A673 (cell line): ENCODE measurements around the gene RHOXF2B. TPM values are rescaled to one million over a fixed set of nuclear protein-coding genes. Genes with fewer than 3 reads are reported as not detected.
"Not testable (repeated sequence)": the region's sequence is repeated elsewhere in the genome, so short reads cannot be mapped to it uniquely, and the experiment has no call there.

ENCODE experiments used
- BruUV-seq: library from RNA; stranded (reverse); fragments of 400-500 nt; replicated peaks from 2 replicates; lab custom pipeline; 2021; lab: Mats Ljungman, UMichigan
- CTCF ChIA-PET: fragments of 300-600 bp; sonication (Branson Sonifier 250); formaldehyde crosslinking; loops from one replicate; lab custom pipeline; 2022; ENCODE audit warnings: antibody characterized with exemption; lab: Charles Lee
- POLR2A ChIA-PET: fragments of 300-600 bp; sonication (Branson Sonifier 250); formaldehyde crosslinking; loops from one replicate; lab custom pipeline; 2022; ENCODE audit warnings: antibody characterized with exemption; ENCODE audit not compliant: low non-redundant PET; lab: Charles Lee
- DNase-seq: peaks from one replicate; pipeline ENCODE4 v3.0.0-alpha.2; 2015; ENCODE audit warnings: low spot score
- H3K27ac ChIP-seq: fragments of 200-600 bp; sonication (generic); 2 replicates; pipeline ENCODE4 v1.5.1; 2016; ENCODE audit warnings: mixed run types, low read depth, mild to moderate bottlenecking, mixed read lengths, antibody characterized with exemption, low read length; ENCODE audit not compliant: poor library complexity, severe bottlenecking
- H3K27me3 ChIP-seq: fragments of 200-600 bp; sonication (generic); replicated peaks from 2 replicates; pipeline ENCODE4 v1.6.1; 2017; ENCODE audit warnings: mixed run types, low read depth, mild to moderate bottlenecking, mixed read lengths, antibody characterized with exemption, low read length; ENCODE audit not compliant: insufficient read depth, poor library complexity
- H3K36me3 ChIP-seq: fragments of 200-600 bp; sonication (generic); 2 replicates; pipeline ENCODE4 v1.6.1; 2016; ENCODE audit warnings: mixed run types, mild to moderate bottlenecking, mixed read lengths, antibody characterized with exemption, low read length; ENCODE audit not compliant: insufficient read depth, poor library complexity, severe bottlenecking
- H3K4me1 ChIP-seq: fragments of 200-600 bp; sonication (generic); 2 replicates; pipeline ENCODE4 v1.6.1; 2017; ENCODE audit warnings: mixed run types, mild to moderate bottlenecking, mixed read lengths, antibody characterized with exemption, low read length; ENCODE audit not compliant: insufficient read depth, poor library complexity, severe bottlenecking
- H3K4me3 ChIP-seq: fragments of 200-600 bp; sonication (generic); 2 replicates; pipeline ENCODE4 v1.5.1; 2016; ENCODE audit warnings: low read depth, mixed run types, mild to moderate bottlenecking, mixed read lengths, low read length; ENCODE audit not compliant: poor library complexity, severe bottlenecking
- H3K9me3 ChIP-seq: fragments of 200-600 bp; sonication (generic); 2 replicates; pipeline ENCODE4 v1.6.1; 2016; ENCODE audit warnings: mixed run types, low read depth, mild to moderate bottlenecking, mixed read lengths, antibody characterized with exemption, low read length; ENCODE audit not compliant: poor library complexity, severe bottlenecking
- EZH2 ChIP-seq: fragments of 200-600 bp; sonication (generic); IDR thresholded peaks from 2 replicates; pipeline ENCODE4 v1.6.1; 2017; ENCODE audit warnings: borderline replicate concordance, low read depth, mild to moderate bottlenecking, mixed read lengths, antibody characterized with exemption, low read length; ENCODE audit not compliant: poor library complexity, severe bottlenecking
- intact Hi-C: fragments of 100-400 bp; cut with micrococcal nuclease; formaldehyde crosslinking; loops from one replicate; pipeline ENCODE4 v1.10.0; 2022; ENCODE audit not compliant: unreplicated experiment
- total RNA-seq: library from RNA; stranded (reverse); gene quantifications from 2 replicates; pipeline ENCODE4 v1.2.3, GENCODE V29; 2021
- TF ChIP-seq, protein P1 (sequence below): fragments of 300-800, 200-600 bp; sonication (generic); conservative IDR thresholded peaks from 2 replicates; pipeline ENCODE4 v1.5.1; 2017; ENCODE audit warnings: low read depth, mild to moderate bottlenecking, antibody characterized with exemption, low read length, moderate library complexity, mixed read lengths

RHOXF2B gene
- total RNA-seq, 1 experiment from 2014 or later: not detected

DNA sequence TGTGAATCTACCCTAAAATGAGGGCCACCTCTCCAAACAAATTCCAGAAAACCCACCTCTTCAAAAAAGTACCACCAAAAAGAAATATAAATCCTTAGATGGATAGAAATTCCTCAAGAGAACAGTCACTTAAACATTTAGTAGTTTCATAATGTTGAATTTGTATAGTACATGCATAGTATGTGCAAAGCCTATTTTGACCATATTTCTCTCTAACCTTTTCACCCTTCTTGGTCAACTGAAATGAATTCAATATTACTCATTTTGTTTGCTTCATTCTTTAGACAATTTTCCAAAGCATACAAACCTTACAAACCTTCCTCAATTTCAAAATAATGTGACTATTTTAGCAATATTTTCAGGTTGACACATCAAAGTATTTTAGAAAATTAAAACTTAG lies 34.1 kb upstream of the RHOXF2B start:
- intact Hi-C loops: no loop called here
- TF ChIP-seq EZH2: no peak
- TF ChIP-seq, protein P1, sequence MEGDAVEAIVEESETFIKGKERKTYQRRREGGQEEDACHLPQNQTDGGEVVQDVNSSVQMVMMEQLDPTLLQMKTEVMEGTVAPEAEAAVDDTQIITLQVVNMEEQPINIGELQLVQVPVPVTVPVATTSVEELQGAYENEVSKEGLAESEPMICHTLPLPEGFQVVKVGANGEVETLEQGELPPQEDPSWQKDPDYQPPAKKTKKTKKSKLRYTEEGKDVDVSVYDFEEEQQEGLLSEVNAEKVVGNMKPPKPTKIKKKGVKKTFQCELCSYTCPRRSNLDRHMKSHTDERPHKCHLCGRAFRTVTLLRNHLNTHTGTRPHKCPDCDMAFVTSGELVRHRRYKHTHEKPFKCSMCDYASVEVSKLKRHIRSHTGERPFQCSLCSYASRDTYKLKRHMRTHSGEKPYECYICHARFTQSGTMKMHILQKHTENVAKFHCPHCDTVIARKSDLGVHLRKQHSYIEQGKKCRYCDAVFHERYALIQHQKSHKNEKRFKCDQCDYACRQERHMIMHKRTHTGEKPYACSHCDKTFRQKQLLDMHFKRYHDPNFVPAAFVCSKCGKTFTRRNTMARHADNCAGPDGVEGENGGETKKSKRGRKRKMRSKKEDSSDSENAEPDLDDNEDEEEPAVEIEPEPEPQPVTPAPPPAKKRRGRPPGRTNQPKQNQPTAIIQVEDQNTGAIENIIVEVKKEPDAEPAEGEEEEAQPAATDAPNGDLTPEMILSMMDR: no peak
- Histone ChIP-seq H3K4me3 (no peak overlapping the region), H3K36me3 (no peaks in the 10 kb centered on the region), H3K27ac (no peak overlapping the region), H3K27me3 (no peaks in the 10 kb centered on the region), H3K9me3 (no peaks in the 10 kb centered on the region), H3K4me1 (no peaks in the 10 kb centered on the region)
- ChIA-PET CTCF (no interaction called here), POLR2A (no interaction called here)
- no TSS peak for BruUV-seq
- DNase-seq: no peak

DNA sequence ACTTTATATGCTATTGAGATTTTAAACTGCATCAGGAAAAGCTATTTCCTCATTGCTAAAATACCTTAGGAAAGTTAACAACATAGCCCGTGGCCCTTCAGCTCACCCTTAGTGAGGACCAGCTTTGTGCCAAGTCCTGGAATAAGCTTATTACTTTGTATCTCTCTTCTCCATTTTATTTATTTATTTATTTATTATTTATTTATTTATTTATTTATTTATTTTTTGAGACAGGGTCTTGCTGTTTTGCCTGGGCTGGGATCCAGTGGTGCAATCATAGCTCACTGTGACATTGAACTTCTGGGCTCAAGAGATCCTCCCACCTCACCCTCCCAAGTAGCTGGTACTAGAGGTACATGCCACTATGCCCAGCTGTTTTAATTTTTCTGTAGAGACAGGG lies 31.9 kb upstream of the RHOXF2B start:
- ChIA-PET CTCF (no interaction called here), POLR2A (no interaction called here)
- intact Hi-C loops: no loop called here
- H3K27me3 ChIP-seq: no peaks in the 10 kb centered on the region
- H3K27ac ChIP-seq: no peak overlapping the region
- no peaks in the 10 kb centered on the region for H3K9me3 ChIP-seq
- H3K36me3 ChIP-seq: no peaks in the 10 kb centered on the region
- H3K4me1 ChIP-seq: no peaks in the 10 kb centered on the region
- DNase-seq: no peak
- BruUV-seq: no TSS peak
- H3K4me3 ChIP-seq: no peak overlapping the region
- no peak for TF ChIP-seq EZH2
- TF ChIP-seq, protein P1: no peak

DNA sequence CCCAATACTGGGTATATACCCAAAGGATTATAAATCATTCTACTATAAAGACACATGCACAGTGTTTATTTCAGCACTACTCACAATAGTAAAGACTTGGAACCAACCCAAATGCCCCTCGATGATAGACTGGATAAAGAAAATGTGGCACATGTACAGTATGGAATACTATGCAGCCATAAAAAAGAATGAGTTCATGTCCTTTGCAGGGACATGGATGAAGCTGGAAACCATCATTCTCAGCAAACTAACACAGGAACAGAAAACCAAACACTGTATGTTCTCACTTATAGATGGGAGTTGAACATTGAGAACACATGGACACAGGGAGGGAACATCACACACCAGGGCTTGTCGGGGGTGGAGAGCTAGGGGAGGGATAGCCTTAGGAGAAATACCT lies 27.2 kb upstream of the RHOXF2B start:
- H3K4me1 ChIP-seq, DNase-seq, intact Hi-C loops, POLR2A ChIA-PET, H3K36me3 ChIP-seq, H3K27me3 ChIP-seq, H3K4me3 ChIP-seq, H3K9me3 ChIP-seq, BruUV-seq, H3K27ac ChIP-seq, CTCF ChIA-PET: not testable (repeated sequence)

DNA sequence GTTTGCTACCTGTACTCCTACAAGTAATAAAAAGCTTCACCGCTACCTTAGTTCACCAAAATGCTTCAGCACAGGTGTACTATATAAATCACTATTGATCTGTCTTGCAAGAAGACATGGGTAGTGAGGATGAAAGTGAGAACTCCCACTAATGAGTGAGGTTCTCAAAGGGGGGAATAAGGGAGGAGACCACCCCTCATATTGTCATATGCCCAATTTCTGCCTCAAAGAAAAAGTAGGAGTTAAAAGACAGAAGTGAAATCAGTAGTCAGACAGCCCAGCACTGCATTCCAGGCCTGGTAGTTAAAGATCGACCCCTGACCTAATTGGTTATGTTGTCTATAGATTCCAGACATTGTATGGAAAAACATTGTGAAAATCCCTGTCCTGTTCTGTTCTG lies 23.6 kb upstream of the RHOXF2B start:
- BruUV-seq, H3K9me3 ChIP-seq, H3K27ac ChIP-seq, H3K36me3 ChIP-seq, H3K4me3 ChIP-seq, CTCF ChIA-PET, DNase-seq, POLR2A ChIA-PET, intact Hi-C loops, H3K27me3 ChIP-seq, H3K4me1 ChIP-seq: not testable (repeated sequence)
